Esophagus muscularis mucosa (tissue), 4 donors: ENCODE results near the gene B3GNT2.

Experiments used
- EP300 ChIP-seq: sonication (generic); formaldehyde crosslinking; IDR thresholded peaks from one replicate; pipeline ENCODE4 v1.6.1; 2017; ENCODE audit warnings: antibody characterized with exemption
- POLR2A ChIP-seq: fragments of 450-650 bp; IDR thresholded peaks from one replicate; pipeline ENCODE4 v1.6.1; 2017; ENCODE audit warnings: antibody characterized with exemption, moderate library complexity, mild to moderate bottlenecking, low read depth
- POLR2AphosphoS5 ChIP-seq, 2 donors: sonication (generic); formaldehyde crosslinking; IDR thresholded peaks; one replicate each; pipeline ENCODE4 v1.6.1; 2017; ENCODE audit warnings: antibody characterized with exemption in 2 of 2
- TF ChIP-seq, protein P1 (sequence below), 3 experiments: fragments of 200-600 bp in 2 of 3; fragments of 450-650 bp in 1 of 3; sonication (generic) in 2 of 3; IDR thresholded peaks; one replicate each; pipeline ENCODE4 v1.5.1; 2017 to 2019; ENCODE audit warnings: antibody characterized with exemption in 3 of 3, mild to moderate bottlenecking in 2 of 3, moderate library complexity in 1 of 3

DNA sequence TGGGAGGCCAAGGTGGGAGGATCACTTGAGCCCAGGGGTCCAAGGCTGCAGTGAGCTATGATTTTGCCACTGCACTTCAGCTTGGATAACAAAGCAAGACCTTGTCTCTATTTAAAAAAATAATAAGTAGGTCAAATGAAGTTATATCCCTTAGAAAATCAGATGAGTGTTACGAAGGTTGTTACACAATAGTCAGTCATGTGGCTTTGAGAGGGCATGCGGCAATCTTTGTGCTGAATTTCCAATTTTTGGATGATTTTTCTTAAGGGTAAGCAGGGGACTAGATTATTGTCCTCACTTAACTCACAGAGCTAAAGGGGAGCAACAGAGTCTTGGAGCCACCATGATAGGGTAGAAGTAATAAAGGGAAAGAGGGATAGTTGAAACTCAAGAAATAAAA, 71.8 kb downstream of the B3GNT2 start:
- TF ChIP-seq, protein P1, sequence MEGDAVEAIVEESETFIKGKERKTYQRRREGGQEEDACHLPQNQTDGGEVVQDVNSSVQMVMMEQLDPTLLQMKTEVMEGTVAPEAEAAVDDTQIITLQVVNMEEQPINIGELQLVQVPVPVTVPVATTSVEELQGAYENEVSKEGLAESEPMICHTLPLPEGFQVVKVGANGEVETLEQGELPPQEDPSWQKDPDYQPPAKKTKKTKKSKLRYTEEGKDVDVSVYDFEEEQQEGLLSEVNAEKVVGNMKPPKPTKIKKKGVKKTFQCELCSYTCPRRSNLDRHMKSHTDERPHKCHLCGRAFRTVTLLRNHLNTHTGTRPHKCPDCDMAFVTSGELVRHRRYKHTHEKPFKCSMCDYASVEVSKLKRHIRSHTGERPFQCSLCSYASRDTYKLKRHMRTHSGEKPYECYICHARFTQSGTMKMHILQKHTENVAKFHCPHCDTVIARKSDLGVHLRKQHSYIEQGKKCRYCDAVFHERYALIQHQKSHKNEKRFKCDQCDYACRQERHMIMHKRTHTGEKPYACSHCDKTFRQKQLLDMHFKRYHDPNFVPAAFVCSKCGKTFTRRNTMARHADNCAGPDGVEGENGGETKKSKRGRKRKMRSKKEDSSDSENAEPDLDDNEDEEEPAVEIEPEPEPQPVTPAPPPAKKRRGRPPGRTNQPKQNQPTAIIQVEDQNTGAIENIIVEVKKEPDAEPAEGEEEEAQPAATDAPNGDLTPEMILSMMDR (IDR thresholded peaks at IDR 0.05) = no peak
- TF ChIP-seq POLR2AphosphoS5 (IDR thresholded peaks at IDR 0.05) (no peak), POLR2A (no peak), EP300 (no peak)
